HG02885 (cell line): Measurements from ENCODE around the gene CISTR.

Experiments
- ATAC-seq: cut with Tn5 transposase; IDR thresholded peaks from one replicate; pipeline ENCODE4 v1.9.1; 2021; ENCODE audit warnings: mild to moderate bottlenecking; ENCODE audit not compliant: unreplicated experiment, poor library complexity

Gene CISTR

DNA sequence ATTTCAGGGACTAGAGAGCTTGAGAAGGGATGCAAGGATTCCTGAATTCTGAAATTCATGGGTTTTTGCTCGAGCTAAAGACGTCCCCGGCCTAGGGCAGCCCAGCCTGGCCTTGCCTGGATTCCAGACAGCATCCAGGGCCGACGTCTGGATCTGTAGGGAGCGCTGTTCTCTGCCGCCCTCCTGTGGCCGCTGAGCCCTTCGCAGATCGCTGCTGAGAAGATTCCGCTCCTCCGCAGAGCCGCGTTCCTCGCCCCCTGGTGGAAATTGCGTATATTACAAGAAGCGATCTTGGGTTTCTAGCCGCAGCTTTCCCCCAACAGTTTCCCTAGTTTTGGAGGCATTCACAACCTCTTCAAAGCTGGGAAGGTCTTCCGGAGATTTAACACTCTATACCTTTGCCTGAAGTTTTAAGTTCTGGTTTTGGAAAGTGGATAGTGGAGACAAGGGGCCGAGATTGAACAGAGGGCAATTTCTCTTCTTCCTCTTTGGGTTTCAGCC is 5.1 kb downstream of the CISTR start:
- ATAC-seq, result no peak

DNA sequence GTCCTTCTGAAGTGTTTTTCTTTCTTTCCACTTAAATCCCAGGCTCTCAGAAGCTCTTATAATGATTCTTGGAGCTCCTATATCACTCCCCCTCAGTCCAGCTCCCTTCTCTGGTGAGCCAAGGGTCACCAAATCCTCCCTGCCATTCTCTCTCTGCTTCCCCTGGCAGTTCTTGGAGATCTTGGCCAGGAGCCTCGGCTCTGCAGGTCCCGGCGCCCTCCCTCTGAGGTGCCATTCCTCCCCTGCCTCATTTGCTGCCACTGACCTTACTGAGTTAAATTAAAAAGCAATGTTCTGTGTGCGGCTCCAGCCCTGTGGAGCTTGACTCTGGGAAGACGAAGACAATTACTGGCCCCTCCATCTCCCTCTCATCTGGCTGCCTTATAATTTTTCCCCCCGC is 7.0 kb downstream of the CISTR start:
- ATAC-seq, result no peak

DNA sequence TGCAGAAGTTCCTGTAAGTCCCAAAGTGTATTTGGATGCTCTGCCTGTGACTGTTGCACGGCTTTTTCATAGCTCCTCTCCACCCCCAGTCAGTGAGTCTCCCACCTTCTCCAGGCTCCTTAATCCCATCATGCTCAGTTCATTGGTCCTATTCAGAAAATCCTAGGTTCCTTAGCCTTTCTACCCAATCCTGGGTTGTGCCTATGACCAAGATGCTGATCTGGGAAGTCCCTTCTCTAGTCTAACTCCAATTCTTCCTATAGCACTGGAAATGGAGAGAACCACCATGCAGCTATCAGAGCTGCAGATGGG is 7.7 kb downstream of the CISTR start:
- no peak for ATAC-seq

DNA sequence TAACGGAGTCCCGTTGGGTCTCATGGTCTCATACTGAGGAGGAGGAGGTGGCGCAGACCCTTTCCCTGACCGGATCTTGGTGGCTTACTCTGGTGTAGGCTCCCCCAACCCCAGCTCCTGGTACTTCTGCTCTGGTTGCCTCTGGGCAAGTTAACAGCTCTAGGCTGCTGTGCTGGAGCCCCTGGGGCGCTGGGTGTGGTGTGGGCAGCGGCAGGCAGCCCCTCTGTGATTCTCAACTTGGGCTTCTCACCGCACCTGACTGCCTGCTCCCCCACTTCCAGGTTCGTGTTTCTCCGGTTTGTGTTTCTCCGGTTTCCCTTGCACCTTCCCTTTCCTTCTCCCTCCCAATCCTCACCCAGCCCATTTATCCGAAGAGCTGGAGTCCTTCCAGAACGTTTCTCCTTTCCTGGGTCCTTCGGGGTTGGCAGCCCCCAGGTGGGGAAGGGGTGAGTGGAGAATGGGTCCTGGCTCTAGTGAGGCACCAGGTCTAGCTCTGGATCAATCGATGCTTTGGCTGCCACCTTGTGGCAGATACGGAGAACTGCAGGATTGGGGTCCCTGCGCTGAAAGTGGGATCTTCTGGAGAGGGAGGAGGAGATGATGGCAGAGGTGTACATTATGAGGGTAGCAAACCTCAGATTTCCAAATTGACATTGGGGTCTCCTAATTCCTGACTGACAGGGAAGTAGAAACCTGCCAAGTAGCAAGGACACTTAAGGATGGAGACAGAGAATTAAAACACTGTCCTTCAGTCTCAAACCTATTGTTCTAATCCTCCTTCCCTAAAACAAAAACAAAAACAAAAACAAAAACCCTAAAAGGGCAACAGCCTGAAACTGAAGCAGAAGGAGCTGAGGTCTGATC is 8.3 kb downstream of the CISTR start:
- peak; percentile 59 for ATAC-seq

DNA sequence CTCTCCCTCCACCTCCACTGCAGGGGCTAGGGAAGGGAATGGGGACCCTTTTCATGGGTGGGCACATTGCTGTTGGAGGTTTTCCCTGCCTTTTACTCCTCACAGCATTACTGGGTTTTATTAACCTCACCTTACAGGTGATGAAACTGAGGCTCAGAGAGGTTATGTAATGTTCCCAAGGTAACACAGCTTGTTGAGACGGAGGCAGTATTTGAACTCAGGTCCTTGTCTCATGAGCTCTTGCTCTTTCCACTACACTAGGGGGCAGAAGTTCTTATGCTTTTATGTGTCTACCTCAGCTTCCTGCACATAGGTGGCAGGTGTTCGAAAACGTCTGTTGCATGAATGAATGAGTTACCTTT is 11.7 kb downstream of the CISTR start:
- no peak for ATAC-seq

DNA sequence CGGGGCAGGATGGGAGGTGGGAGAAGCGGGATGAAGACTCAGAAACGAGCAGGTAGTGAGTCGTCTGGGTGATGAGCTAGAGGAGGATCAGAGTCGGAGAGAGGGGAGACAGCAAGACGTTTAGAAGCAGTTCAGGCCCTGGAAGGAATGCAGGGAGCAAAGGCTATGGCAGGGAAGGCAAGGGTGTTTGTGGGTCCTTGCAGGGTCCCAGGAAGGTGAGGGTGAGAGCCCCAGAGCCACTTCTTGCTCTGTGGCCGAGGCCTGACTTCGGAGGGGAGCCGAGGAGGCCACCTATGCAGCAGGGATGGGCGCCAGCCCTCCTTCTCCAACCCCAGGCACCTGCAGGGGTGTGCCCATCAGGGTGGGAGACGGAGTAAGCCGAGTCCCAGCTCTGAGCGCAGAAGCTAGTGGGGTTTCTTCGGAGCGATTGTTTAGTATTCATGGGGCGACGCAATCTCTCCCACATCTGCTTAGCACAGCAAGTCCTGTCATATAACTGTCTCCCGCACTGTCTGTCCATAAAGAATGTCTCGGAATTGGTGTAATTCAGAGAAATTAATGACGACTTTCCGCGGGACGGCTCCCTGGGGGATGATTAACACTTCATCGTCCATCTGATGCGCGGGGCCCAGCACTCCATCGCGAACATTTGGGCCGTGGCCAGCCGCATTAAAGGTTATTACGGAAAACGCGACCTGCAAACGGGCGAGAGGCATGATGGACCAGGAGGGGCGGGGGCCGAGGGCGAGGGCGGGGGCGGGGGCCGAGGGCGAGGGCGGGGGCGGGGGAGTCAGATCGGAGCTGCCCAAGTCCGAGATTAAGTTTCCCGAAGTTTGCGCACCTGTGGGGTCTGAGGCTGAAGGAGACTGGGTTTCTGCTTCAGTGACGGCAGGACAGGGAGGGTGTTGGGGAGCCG is 12.3 kb downstream of the CISTR start:
- ATAC-seq, result no peak

DNA sequence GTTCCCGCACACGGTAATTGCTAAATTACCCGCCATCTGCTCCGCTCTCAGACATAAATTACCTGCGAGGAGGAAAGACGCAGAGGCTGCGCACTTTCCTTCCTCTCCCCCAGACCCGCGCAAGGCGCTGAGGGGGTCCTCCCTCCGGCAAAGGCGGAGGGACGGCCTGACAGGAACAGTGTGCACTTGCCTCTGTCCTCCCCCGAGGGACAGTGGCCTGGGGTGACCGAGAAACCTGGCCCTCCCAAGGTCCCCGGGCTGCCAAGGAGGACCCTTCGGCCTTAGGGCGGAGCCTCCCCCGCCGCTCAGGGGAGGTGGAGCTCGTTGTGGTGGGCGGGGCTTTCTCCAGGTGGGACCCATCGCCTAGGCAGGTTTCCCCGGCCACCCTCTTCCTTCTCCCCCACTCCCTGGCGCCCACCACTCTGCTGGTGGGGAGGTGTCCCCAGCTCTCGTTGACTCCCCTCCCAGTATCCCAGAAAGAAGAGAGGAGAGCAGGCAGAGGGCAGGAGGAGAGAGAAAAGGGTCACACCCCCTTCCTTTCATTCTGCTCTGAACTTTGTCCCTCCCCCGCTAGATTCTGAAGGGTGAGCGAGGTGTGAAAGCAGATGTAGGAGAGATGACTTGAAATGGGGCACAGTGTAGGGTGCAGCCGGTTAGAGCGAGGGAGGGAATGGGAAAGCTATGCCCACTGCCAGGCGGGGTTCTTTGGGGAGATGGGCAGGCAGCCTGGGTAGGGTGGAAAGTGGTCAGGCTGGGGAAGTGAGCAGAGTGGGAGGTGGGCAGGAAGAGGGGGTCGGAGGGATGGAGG is 13.2 kb downstream of the CISTR start:
- no peak for ATAC-seq

DNA sequence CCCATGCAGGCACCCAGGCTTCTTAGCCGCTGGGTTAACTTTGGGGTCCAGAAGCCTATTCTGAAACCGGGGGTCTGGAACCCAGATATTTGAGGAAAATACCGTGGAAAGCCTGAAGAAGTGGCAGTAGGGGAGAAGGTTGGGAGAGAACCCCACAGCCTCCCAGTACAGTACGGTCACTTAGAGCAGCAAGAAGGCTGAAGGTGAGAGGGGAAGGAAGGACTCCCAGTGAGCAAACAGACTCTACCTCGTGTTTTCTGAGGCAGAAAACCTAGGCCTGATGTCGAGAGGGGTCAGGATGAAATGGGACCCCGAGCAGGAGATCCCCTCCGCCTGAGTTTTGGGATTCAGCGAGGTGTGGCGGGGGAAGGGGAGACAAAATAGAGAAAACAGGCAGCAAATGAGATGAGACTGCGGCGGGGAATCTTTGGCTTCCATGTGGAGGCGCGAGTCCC is 13.8 kb downstream of the CISTR start:
- no peak for ATAC-seq

DNA sequence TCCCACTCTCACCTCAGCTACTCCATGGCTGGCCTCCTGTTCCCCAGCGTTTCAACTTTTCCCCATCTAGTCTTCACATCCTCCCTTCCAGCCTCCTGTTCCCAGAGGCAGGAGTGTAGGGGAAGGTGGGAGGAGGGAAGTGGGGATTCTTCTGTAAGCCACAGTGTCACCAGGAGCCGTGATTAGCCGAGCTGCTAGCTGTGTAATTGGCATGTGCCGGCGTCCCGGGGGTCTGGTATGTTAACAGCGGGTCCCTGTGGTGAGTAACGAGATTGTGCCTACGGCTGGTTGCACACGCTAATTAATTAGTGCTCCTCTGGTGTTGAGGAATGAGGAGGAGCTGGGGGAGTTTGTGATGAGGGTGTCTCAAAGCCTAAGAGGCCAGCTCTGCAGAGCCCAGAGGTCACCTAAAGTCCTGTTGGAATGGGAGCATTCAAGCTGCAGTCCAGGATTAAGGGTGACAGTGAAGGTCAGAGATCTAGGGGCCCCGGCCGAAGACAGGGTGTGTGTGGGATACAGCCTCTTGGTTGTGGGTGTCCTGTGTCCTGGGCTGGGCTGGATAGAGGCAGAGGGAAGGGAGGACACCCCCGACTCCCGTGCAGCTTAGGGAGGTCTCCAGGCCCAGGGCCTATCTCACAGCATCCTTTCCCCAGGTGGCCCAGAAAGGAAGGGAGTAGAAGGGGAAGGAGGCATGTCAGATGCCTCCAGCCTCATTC is 14.5 kb downstream of the CISTR start:
- ATAC-seq, result no peak

DNA sequence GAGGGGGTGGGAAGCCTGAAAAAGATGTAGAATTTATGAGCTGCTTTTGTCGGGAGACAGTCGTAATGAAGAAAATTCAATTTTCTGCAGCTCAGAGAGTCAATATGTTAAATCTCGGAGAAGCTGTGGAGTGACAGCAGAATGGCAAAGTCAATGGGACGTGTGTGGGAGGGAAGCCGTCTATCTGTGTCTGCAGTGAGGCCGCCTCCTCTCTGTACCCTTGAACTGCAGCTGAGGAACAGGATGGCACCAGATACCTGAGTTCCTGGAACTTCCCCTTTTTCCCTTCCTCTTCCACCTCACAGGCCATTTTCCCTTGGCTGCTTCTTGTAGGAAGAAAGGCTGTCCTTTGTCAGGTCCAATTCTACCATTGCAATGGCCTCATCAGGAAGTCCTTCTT is 15.2 kb downstream of the CISTR start:
- ATAC-seq, result no peak

DNA sequence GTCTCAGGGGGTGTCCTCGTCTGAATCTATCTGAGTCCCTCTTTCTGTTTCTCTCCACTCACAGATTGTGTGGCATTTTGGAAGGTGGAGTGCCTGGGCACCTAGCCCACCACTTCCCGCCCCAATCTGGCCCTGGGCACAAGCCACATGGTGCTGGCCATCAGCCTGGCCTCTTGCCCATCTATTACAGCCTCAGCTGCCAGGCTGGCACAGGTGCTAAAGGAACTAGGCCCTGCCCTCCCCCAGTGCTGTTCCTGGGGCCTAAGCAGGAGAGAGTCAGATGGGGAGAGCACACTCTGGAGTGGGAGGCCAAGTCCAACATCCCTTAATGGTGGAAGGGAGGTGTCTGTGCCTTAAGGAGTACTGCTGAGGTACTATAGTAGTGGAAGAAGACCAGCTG is 16.2 kb downstream of the CISTR start:
- no peak for ATAC-seq

DNA sequence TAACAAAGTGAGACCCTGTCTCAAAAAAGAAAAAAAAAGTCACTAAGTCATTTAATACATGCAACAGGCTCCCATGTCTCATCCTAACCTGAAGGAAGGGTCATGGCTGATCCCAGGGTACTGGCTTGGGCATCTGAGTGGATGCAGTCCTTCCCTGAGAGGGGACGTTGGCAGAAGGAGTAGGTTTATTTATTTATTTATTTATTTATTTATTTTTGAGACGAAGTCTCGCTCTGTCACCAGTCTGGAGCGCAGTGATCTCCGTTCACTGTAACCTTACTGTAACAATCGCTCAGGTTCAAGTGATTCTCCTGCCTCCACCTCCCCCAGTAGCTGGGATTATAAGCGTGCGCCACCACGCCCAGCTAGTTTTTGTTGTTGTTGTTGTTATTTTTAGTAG is 17.4 kb downstream of the CISTR start:
- no peak for ATAC-seq

DNA sequence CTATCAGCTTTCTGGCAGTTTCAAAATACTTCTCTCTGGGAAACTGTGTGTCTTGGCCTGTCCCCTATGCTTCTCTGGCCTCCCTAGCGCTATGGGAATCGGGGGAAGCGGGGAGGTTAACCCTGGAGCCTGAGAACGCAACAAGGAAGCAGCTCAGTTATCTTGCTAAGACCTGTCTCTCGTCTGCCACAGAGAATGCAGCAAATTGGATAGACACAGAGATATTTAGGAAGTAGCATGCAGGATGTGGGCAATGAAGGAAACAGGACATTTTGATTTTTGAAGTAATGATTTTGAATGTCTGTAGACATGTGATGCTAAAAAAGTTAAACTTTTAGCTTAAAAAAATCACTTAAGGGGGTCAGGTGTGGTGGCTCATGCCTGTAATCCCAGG is 18.0 kb downstream of the CISTR start:
- no peak for ATAC-seq

DNA sequence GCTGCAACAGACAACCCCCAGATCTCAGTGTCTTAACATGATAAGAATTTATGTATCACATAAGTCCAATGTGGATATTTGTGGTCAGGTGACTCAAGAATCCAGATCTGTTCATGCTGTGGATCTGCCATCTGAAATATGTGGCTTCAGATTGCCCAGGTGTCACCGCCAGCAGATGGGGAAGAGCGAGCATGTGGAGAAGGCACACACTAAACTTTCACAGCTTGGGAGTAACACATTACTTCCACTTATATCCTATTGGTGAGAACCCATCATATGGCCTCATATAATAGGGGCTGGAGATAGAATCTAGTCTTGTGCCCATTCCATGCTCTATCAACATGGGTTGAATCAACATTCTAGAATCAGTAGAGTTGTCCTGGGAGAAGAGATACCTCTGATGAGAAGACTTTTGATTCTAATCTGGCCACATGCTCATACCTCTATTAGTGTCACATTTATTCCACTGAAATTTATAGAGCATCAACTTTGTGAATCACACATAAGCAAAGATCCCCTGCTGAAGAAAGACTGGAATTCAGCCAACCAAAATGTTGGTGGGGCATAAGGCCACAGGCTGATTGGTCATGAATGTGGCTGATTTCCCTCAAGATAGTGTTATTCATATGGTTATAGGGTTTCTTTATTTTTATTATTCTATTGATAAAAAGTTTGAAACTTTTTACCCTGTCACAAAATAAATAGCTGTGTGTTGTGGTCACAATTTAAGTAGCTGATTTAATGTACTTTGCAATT is 18.6 kb downstream of the CISTR start:
- ATAC-seq, result no peak

DNA sequence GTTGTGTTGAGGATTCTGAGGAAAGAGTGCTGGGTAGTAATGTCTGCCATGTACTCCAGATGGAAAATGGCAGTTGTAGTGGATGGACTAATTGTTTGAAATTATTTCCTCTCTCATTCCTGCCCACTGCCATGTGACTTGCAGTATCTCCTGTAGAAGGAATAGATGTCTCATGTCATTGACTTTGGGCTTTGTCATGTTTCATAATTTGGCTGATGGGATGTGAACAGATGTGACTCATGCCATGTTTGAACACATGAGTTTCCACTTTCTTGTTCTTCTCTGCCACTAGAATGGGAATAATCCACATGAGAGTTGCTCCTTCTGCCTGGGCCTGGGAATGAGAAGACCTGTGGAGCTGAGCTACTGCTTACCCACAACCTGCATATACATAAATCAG is 22.1 kb downstream of the CISTR start:
- no peak for ATAC-seq

DNA sequence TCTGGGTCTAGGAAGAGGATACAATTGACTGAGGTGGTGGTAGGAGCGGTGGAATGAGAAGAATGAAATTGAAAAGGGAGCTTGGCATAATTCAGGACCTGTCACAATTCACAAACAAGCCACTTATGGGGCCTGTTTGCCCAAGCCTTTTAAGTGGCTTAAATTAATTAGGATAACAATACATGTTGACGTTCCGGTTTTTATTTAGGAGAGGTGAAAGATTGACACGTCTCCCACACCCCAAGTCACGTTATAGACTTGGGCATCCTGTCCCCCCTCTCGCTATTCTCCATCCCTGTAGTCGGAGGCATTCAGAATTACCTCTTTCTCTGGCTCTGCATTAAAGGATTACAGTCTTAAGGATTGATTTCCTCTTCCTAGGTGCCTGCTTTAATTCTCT is 23.6 kb downstream of the CISTR start:
- no peak for ATAC-seq

DNA sequence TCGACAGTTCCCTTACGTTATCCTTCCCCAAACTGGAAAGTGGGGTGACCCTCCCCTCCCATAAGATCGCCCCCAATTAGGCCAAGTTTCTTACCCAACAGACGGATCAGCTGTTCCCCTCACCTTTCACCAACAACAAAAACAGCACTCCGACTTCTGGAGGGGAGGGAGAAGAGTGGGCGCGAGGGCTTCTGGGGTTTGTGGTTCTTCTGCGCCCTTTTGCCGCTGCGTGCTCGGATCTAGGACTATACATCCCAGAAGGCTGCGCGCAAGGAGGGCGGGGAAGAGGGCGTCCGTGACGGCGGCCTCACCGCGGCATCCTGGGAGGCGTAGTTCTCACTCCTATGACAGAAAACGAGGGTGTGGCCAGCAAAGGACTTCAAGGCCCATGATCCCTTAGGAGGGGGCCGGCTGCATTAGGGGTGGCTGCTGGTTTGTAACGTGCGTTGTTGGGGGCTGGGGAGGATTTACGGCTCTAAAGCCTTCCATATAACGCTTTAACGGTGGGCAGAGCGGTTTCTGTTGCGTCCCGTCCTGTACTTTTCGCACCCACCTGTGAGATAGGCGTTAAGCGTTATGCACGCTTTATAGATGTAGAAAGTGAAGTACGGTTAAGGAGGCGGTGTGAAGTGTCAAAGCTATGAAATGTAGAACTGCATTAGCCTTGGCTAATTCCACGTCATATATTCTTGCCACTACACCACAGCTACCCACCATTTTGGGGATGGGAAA is 24.3 kb downstream of the CISTR start, which contains the start of gene CALCOCO1:
CALCOCO1 (minus strand) TSS at position 143 of the 732 bp plus-strand sequence. CDS start 2,210 bp downstream, outside the sequence.
- ATAC-seq, result peak; percentile 99

DNA sequence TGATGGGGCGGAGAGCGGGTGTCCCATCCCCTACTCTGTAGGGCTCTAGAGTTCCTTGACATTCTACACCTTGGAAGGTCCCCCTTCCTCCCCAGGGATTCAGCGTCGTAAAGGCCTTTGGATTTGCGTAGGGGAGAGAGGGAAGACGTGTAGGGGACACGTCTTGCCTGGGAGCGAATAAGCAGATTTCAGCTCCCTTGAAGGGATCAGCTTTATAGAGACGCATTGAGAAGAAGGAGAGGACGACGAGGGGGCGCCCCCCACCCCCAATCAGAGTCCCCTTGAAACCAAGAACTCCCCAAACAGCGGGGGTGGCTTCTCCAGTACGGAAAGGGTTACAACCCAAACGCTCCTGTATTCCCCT is 24.9 kb downstream of the CISTR start:
- peak; percentile 1 for ATAC-seq

DNA sequence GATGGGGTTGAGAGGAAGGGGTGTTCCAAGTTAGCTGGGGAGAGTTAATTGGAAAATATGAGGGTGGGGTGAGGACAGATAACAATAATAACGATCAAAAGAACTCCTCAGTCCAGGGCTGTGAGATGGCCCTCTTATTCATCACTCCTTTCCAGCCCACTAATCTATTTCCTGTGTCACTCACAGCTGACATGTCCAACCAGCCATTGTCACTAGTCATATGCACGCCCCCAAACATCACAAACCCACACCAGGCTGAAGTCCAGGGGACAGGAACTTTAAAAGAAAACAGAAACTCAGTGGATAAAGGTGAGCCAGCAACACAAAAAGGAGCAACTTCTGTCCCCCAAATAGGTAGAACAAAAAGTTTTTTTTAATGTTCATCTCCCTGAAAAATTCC is 25.4 kb downstream of the CISTR start:
- ATAC-seq, result no peak
